ENCODE data around the gene SLC9A4.

- TF ChIP-seq, protein P1, sequence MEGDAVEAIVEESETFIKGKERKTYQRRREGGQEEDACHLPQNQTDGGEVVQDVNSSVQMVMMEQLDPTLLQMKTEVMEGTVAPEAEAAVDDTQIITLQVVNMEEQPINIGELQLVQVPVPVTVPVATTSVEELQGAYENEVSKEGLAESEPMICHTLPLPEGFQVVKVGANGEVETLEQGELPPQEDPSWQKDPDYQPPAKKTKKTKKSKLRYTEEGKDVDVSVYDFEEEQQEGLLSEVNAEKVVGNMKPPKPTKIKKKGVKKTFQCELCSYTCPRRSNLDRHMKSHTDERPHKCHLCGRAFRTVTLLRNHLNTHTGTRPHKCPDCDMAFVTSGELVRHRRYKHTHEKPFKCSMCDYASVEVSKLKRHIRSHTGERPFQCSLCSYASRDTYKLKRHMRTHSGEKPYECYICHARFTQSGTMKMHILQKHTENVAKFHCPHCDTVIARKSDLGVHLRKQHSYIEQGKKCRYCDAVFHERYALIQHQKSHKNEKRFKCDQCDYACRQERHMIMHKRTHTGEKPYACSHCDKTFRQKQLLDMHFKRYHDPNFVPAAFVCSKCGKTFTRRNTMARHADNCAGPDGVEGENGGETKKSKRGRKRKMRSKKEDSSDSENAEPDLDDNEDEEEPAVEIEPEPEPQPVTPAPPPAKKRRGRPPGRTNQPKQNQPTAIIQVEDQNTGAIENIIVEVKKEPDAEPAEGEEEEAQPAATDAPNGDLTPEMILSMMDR (IDR thresholded peaks at IDR 0.05; ENCODE audit: low read depth, low read length, poor library complexity, severe bottlenecking) = no peak
- TF ChIP-seq EZH2phosphoT487 (IDR thresholded peaks at IDR 0.05; ENCODE audit: borderline replicate concordance, low read length) = no peak
Observed at GRCh38 chr2:102514061-102514785, 41.2 kb downstream of the SLC9A4 start.
